HG03108 (cell line): ENCODE results near the gene TAF1D.
A peak's percentile ranks its signal among the peaks of the same experiment; 100 is the strongest.

Experiments
- ATAC-seq: cut with Tn5 transposase; IDR thresholded peaks from one replicate; pipeline ENCODE4 v1.9.1; 2021; ENCODE audit warnings: moderate library complexity; ENCODE audit not compliant: unreplicated experiment

TAF1D gene

DNA sequence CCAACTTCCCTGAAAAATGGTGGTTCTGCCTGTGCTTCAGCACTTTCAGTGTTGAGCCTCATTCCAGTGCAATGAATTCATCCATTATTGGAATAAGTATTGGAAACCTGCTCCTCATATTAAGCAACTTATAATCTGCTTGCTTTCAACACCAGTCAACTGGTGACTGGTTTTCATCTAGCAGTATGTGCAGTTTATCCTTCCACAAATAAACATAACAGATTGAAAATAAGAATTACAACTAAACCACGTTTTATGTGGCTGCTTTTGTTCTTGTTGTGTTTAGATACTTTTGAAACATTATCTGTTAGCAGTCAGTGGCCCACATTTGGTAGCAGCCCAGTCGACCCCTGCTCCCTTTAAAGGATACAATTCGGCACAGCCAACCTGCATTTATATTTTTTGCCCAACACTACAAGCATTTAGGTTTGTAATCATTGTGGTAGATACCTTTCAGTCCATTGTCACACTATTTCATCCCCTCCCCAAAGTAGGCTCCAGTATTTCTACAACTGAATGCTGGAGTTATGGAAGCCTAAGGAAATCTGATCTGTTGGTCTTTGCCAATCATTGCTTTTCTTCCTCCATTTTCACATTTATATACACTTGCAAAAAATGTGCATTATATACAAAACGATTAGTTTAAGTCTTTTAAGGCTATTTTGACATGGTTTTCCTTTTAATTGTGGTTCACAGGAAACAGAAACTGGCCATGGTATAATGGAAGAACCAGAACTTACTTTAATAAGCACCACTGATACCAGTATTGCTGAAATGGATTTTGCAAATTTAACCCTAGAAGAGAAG lies 13.1 kb downstream of the TAF1D start:
- no peak for ATAC-seq

- ATAC-seq = no peak
Observed at GRCh38 chr11:93724089-93724488, 17.2 kb downstream of the TAF1D start.

DNA sequence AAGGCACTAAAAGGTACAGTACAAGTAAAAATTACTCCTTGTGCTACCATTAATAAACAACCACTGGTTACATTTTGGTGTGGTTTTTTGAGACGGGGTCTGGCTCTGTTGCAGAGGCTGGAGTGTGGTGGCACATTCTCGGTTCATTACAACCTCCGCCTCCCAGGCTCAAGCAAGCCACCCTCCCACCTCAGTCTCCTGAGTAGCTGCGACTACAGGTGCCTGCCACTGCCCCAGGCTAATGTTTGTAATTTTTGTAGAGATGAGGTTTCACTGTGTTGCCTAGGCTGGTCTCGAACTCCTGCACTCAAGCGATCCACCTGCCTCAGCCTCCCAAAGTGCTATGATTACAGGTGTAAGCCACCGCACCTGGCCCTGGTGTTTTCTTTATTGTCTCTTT lies 20.8 kb downstream of the TAF1D start:
- no peak for ATAC-seq

- ATAC-seq = no peak
Observed at GRCh38 chr11:93719310-93719709, 22.0 kb downstream of the TAF1D start.

DNA sequence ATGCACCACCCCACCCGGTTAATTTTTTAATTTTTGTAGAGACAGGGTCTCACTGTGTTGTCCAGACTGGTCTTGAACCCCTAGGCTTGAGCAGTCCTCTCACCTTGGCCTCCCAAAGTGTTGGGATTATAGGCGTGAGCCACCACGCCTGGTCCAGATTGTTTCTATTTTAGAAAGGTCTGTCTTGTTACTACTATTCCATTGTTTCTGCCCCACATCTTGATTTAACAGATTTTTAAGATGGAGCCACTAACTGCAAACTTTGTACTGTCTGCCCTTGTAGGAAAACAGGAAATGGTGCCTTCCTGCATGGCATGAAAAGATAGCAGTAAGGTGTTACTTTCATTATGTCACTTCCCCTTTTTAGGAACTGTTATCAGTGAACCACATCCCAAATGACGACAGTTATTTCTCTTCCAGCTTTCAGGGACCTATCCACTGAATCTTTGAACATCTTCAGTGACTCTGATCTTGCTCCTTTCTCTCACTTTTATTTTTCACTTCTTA lies 23.2 kb downstream of the TAF1D start:
- ATAC-seq = peak; percentile 73

DNA sequence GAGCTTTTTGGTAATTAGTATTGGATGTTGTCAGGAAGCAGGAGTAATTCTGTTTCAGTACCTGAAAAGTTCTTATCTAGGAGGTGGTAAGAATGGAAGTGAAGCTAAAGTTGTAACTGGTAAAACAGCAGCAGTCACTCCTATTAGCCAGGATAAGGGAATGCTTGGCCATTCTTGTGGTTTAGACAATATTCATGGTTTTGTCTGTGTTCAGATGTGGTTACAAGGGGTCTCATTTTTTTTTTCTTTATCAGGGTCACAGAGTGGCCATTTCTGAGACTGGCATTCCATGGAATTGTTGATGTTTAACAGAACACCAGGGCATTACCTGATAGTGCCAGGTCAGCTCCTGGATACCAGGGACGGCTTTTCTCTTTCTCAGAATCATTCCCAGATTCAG lies 23.8 kb downstream of the TAF1D start:
- no peak for ATAC-seq

DNA sequence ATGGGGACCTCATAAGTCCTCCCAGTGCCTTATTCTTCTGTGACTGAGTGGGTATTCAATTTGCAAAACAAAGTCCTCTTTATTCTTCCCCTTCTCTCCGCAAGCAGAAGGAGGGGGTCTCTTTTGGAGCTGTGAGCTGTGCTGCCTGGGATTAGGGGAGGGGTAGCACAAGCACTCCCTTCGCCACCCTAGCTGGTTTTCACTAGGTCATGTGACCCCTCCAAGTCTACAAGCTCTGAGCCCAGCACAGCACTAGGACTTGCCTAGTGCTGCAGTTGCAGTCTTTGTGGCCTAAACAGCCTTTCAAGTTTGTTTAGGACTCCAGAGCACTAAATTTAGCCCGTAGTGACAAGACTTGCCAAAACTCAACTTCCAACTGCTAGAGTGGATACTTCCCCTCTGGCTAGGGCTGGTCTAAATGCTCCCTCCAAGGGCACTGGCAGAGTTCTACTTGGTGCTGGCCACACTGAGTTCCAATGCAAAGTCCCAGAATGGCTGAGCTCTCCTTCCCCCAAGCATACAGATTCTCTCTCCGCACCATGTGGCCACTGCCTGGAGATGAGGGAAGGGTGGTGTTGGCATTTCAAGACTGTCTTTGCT lies 25.4 kb downstream of the TAF1D start:
- no peak for ATAC-seq

GRCh38 chr11:93712678-93713077 lies 28.6 kb downstream of the TAF1D start:
- no peak for ATAC-seq

- no peak for ATAC-seq
Observed at GRCh38 chr11:93710239-93710638, 31.1 kb downstream of the TAF1D start.

DNA sequence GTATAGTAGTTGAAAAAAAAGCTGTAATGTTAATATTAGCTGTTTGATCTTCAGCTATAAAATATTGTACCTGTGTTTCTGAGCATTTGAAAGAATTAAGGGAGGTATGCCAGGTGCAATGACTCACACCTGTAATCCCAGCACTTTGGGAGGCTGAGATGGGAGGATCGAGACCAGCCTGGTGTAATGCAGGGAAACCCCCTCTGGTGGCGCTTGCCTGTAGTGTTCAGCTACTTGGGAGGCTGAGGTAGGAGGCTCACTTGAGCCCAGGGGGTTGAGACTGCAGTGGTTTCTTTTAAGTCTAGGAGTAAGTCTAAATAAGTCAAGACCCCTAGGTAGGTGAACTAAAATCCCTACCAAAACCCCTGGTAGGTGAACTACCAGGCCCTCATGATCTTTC lies 37.1 kb downstream of the TAF1D start:
- ATAC-seq = no peak

- no peak for ATAC-seq
Observed at GRCh38 chr11:93700830-93701229, 40.5 kb downstream of the TAF1D start.

DNA sequence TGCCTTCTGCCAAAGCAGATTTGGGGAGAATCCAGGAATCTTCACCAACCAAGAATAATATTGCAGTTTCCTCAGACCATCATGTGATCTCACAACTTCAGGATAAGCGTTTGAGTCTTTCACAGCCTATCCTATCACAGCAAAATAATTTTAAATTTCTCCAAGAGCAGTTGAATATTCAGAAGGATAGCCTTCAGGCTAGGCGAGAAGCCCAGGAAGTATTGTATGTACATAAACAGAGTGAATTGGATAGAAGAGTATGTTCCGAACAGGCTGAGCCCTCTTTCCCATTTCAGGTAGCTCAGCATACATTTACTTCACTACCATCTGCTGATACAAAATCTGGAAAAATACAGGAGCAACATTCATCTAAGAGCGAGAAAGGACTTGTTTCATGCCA lies 43.7 kb downstream of the TAF1D start:
- no peak for ATAC-seq

DNA sequence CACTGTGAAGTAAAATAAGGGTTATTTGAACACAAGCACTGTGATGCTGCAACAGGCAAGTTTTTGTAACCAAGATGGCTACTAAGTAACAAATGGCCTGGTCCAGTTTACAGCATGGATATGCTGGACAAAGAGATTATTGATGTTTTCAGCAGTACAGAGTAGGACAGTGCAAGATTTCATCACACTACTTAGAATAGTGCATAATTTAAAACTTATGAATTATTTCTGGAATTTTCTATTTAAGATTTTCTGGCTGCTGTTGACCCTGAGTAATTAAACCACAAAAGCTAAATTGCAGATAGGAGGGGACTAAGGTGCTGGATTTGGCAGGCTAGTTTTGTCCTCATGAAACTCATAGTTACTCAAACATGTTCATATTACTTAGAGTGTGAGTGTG lies 46.7 kb downstream of the TAF1D start:
- ATAC-seq = no peak

DNA sequence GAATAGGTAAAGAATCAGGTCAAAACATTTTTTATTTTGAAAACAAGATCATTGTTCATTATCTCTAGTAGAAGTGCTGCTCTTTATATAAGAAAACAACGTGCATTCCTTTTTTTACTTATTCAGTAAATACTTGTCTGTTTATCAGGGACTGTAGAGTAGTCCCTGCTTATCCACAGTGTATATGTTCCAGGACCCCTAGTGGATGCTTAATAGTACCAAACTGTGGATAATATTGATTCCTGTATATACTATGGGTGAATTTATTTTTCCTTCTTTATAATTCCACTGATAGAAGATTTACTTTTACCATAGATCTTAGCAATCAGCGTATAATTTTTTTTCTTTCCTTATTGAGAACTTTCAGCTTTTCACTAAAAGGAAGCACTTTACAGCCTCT lies 47.2 kb downstream of the TAF1D start:
- ATAC-seq = no peak

GRCh38 chr11:93689240-93689639 lies 52.1 kb downstream of the TAF1D start:
- no peak for ATAC-seq

GRCh38 chr11:93686812-93687211 lies 54.5 kb downstream of the TAF1D start:
- no peak for ATAC-seq

DNA sequence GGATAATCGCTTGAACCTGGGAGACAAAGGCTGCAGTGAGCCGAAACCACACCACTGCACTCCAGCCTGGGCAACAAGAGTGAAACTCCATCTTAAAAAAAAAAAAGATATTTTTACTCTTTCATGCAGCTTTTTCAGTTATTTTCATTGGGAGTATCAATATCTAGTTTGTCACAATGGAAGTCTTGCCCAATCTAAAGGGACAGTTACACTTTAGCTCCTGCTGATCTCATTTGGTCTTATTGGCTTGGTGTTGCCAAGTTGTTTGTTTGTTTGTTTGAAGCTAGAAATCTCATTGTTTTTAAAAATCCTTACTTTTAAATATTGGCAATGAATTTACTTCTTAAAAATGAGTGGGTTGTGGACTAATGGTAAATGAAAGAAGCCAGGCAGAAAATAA lies 55.1 kb downstream of the TAF1D start:
- ATAC-seq = no peak
